HG03378 (cell line): Measurements from ENCODE around the gene NTN3.
"Not testable (repeated sequence)": the region's sequence is repeated elsewhere in the genome, so short reads cannot be mapped to it uniquely, and the experiment has no call there.

Source experiments
- ATAC-seq: cut with Tn5 transposase; IDR thresholded peaks from one replicate; pipeline ENCODE4 v1.9.1; 2021; ENCODE audit warnings: mild to moderate bottlenecking, moderate library complexity; ENCODE audit not compliant: unreplicated experiment

NTN3 gene

GRCh38 chr16:2476741-2477140 lies 5.6 kb downstream of the NTN3 start:
- ATAC-seq: no peak

GRCh38 chr16:2477327-2477726 lies 6.2 kb downstream of the NTN3 start:
- no peak for ATAC-seq

- ATAC-seq: no peak
These were observed 7.2 kb downstream of the NTN3 start for GRCh38 chr16:2478279-2478678.

GRCh38 chr16:2479996-2480395 lies 8.9 kb downstream of the NTN3 start:
- not testable (repeated sequence) for ATAC-seq

- ATAC-seq: no peak
These were observed 9.9 kb downstream of the NTN3 start for GRCh38 chr16:2480948-2481347.

GRCh38 chr16:2481676-2482075 lies 10.6 kb downstream of the NTN3 start:
- ATAC-seq: no peak

GRCh38 chr16:2482249-2482648 lies 11.2 kb downstream of the NTN3 start:
- no peak for ATAC-seq

- ATAC-seq: no peak
These were observed 11.8 kb downstream of the NTN3 start for GRCh38 chr16:2482708-2483534.

GRCh38 chr16:2483939-2484897 lies 13.1 kb downstream of the NTN3 start:
- no peak for ATAC-seq

- ATAC-seq: no peak
These were observed 13.9 kb downstream of the NTN3 start for GRCh38 chr16:2484898-2485508.

GRCh38 chr16:2485811-2486507 lies 14.9 kb downstream of the NTN3 start:
- ATAC-seq: no peak

GRCh38 chr16:2486645-2487516 lies 15.8 kb downstream of the NTN3 start:
- ATAC-seq: peak; percentile 53

GRCh38 chr16:2487517-2487842 lies 16.4 kb downstream of the NTN3 start:
- no peak for ATAC-seq

- ATAC-seq: no peak
These were observed 16.9 kb downstream of the NTN3 start for GRCh38 chr16:2487903-2488531.

GRCh38 chr16:2489581-2489980 lies 18.5 kb downstream of the NTN3 start:
- ATAC-seq: no peak

GRCh38 chr16:2490190-2491105 lies 19.4 kb downstream of the NTN3 start:
- no peak for ATAC-seq

- ATAC-seq: no peak
These were observed 21.2 kb downstream of the NTN3 start for GRCh38 chr16:2492292-2492691.

- no peak for ATAC-seq
These were observed 22.5 kb downstream of the NTN3 start for GRCh38 chr16:2493605-2494004.
